OCI-LY7 (cell line): Measurements from ENCODE around the gene PRAMEF8.
"Not testable (repeated sequence)": the region's sequence is repeated elsewhere in the genome, so short reads cannot be mapped to it uniquely, and the experiment has no call there.

Source experiments
- EZH2phosphoT487 ChIP-seq: fragments of 200-600 bp; sonication (generic); IDR thresholded peaks from 2 replicates; pipeline ENCODE4 v1.6.1; 2018; ENCODE audit warnings: low read depth, borderline replicate concordance, mild to moderate bottlenecking, mixed run types, antibody characterized with exemption, low read length, moderate library complexity, mixed read lengths
- TF ChIP-seq, protein P1 (sequence below): fragments of 200-600 bp; sonication (generic); conservative IDR thresholded peaks from 2 replicates; pipeline ENCODE4 v1.5.1; 2014; ENCODE audit warnings: mild to moderate bottlenecking, antibody characterized with exemption, low read length, moderate library complexity, mixed read lengths

DNA sequence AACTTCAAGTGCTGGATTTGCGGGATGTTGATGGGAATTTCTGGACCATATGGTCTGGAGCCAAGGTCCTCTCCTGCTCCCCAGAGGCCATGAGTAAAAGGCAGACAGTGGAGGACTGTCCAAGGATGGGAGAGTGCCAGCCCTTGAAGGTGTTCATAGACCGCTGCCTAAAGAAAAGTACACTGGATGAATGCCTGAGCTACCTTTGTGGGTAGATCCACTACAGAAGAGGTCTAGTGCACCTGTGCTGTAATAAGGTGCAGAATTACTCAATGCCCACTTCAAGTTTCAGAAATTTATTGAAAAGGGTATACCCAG is 38.4 kb downstream of the PRAMEF8 start:
- TF ChIP-seq, protein P1, sequence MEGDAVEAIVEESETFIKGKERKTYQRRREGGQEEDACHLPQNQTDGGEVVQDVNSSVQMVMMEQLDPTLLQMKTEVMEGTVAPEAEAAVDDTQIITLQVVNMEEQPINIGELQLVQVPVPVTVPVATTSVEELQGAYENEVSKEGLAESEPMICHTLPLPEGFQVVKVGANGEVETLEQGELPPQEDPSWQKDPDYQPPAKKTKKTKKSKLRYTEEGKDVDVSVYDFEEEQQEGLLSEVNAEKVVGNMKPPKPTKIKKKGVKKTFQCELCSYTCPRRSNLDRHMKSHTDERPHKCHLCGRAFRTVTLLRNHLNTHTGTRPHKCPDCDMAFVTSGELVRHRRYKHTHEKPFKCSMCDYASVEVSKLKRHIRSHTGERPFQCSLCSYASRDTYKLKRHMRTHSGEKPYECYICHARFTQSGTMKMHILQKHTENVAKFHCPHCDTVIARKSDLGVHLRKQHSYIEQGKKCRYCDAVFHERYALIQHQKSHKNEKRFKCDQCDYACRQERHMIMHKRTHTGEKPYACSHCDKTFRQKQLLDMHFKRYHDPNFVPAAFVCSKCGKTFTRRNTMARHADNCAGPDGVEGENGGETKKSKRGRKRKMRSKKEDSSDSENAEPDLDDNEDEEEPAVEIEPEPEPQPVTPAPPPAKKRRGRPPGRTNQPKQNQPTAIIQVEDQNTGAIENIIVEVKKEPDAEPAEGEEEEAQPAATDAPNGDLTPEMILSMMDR = not testable (repeated sequence)
- TF ChIP-seq EZH2phosphoT487 = not testable (repeated sequence)
